GM06990 (cell line): ENCODE data around the gene SHANK1.

Source experiments
- DNase-seq: peaks from one replicate; pipeline ENCODE4 v3.0.0-alpha.2; 2011; ENCODE audit not compliant: insufficient read length; ENCODE audit errors: extremely low read depth
- H3K27me3 ChIP-seq: replicated peaks from 2 replicates; pipeline ENCODE4 v1.6.0; 2011; ENCODE audit warnings: low read length; ENCODE audit not compliant: control insufficient read depth, insufficient read depth
- H3K36me3 ChIP-seq: 2 replicates; pipeline ENCODE4 v1.5.1; 2011; ENCODE audit warnings: low read length; ENCODE audit not compliant: control insufficient read depth, insufficient read depth
- H3K4me3 ChIP-seq: replicated peaks from 2 replicates; pipeline ENCODE4 v1.5.1; 2011; ENCODE audit warnings: low read depth, mild to moderate bottlenecking, control low read depth, low read length
- TF ChIP-seq, protein P1 (sequence below): IDR thresholded peaks from 2 replicates; pipeline ENCODE4 v1.5.1; 2011; ENCODE audit warnings: low read length, control low read depth, mild to moderate bottlenecking, inconsistent platforms; ENCODE audit not compliant: insufficient read depth, poor library complexity, severe bottlenecking

The SHANK1 gene

DNA sequence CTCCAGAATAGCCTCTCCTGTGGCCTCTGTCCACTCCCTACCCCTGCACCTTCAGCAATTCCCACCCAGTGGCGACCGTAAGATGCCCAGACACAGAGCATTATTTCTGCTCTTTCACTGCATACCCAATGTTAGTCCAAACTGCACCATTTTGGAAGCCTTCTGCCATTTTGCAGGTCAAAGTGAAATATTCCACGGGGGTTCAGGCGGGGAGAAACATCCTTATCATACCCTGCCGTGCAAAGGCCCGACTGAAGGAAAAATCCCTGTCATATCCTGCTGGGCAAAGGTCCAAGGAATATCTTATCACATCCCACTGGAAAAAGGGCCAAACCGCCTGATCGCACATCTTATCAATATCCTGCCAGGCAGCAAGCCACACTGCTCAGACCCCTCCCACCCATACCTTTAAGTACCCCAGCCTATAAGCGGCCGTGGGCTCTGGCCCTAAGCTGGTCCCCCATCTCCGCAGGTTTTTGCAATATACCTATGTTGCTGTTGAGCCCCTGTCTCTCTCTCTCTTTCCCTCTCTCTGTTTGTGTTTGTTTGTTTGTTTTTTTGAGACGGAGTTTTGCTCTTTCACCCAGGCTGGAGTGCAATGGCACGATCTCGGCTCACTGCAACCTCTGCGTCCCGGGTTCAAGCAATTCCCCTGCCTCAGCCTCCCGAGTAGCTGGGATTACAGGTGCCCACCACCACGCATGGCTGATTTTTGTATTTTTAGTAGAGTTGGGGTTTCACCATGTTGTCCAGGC lies 21.8 kb upstream of the SHANK1 start:
- DNase-seq = no peak
- no peaks in the 10 kb centered on the region; the same call in 1 of the 2 replicates for H3K27me3 ChIP-seq
- TF ChIP-seq, protein P1, sequence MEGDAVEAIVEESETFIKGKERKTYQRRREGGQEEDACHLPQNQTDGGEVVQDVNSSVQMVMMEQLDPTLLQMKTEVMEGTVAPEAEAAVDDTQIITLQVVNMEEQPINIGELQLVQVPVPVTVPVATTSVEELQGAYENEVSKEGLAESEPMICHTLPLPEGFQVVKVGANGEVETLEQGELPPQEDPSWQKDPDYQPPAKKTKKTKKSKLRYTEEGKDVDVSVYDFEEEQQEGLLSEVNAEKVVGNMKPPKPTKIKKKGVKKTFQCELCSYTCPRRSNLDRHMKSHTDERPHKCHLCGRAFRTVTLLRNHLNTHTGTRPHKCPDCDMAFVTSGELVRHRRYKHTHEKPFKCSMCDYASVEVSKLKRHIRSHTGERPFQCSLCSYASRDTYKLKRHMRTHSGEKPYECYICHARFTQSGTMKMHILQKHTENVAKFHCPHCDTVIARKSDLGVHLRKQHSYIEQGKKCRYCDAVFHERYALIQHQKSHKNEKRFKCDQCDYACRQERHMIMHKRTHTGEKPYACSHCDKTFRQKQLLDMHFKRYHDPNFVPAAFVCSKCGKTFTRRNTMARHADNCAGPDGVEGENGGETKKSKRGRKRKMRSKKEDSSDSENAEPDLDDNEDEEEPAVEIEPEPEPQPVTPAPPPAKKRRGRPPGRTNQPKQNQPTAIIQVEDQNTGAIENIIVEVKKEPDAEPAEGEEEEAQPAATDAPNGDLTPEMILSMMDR = no peak
- H3K4me3 ChIP-seq = no peak overlapping the region
- H3K36me3 ChIP-seq = no peaks in the 10 kb centered on the region

DNA sequence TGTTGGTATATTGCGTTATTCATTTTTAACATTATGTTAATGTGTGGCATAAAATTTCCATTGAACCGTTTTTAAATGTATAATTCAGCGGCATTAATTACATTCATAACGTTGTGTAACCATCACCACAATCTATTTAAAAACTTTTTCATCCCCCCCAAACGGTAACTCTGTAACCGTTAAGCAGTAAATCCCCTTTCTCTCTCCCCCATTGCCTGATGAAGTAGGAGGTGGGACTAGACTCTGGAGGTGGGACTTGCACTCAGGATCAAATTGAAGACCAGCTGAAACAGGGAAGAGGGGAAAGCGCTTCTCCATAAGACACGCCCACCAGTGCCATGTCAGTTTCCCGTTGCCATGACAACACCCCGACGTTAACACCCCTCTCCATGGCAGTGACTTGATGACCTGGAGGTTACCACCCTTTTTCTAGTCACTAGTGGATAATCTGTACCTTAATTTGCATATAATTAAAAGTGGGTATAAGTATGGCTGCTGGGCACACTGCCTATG lies 20.4 kb upstream of the SHANK1 start:
- no peaks in the 10 kb centered on the region for H3K36me3 ChIP-seq
- DNase-seq = no peak
- no peaks in the 10 kb centered on the region; the same call in 1 of the 2 replicates for H3K27me3 ChIP-seq
- TF ChIP-seq, protein P1 = no peak
- H3K4me3 ChIP-seq = no peak overlapping the region

DNA sequence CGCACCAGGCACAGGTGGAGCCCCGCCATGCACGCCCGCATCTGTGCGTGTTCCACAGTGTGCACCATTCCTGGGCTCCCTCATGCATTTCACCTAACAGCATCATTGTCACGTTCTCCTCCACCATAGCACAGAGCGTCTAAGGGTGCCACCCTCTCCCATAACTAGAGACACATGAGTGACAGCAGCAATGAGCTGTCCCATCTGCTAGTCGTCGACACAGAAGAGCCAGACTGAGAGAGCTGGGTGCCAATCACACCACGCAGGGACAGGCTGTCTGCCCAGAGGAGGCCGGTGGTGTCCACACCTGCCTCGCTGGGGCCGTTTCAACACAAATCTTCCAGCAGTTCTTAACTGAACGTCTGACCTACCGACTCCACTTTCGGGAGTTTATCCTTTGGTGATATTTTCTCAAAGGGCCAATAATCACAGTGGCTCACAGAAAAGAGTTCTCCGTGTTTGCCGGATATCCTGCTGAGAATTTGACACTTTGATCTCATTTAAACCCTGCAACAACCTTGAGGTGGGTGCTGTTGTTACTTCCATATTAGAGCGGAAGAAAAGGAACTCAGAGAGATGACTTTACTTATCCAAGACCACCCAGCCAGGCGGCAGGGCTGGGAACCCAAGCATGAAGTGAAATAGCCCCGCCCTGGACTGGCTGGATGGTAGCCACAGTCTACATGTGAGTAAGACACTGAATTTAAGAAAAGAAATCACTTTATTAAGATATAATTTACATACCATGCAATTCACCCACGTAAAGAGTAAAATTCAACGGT lies 19.7 kb upstream of the SHANK1 start:
- TF ChIP-seq, protein P1 = no peak
- Histone ChIP-seq H3K4me3 (no peak overlapping the region), H3K27me3 (no peaks in the 10 kb centered on the region; the same call in 1 of the 2 replicates), H3K36me3 (no peaks in the 10 kb centered on the region)
- DNase-seq = no peak

DNA sequence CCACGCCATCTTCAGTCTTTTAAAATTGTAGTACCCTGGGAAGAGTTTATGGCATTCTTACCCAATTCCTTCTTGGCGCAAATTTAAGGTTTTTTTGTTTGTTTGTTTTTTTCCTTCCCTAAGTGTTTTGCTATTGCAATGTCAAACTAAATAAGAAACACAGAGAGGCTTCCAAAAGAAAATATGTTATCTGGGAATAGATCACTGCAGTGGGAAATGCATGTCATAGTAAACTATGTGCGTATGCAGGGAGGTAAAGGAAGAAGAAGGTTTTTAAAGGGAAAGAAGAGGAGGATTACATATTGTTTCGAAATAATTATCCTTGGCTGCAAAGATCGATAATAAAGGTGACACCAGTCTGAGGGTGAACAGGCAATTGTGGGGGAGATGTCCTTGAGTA lies 16.7 kb upstream of the SHANK1 start:
- H3K4me3 ChIP-seq = no peak overlapping the region
- no peaks in the 10 kb centered on the region; the same call in none of the 2 replicates for H3K27me3 ChIP-seq
- TF ChIP-seq, protein P1 = no peak
- H3K36me3 ChIP-seq = no peaks in the 10 kb centered on the region
- DNase-seq = no peak

DNA sequence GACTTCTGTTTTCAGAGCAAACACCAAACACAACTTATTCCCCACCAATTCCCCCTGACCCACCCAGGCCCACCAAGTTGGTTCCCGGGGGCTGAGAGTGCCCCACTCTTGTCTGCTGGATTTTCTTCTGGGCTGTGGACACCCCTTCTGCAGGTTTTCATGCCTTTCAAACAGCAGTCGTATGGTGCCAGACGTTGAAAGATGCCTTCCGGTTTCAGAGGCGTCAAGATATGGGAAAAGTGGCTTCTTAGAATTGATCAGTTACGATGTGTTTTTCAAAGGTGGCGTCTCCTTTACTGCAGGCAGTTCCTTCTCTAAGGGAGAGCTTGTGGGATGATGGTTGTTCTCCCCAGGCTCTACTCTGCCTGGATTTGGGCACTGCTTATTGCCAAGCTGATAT lies 16.3 kb upstream of the SHANK1 start:
- TF ChIP-seq, protein P1 = no peak
- H3K4me3 ChIP-seq = no peak overlapping the region
- no peaks in the 10 kb centered on the region; the same call in none of the 2 replicates for H3K27me3 ChIP-seq
- H3K36me3 ChIP-seq = no peaks in the 10 kb centered on the region
- no peak for DNase-seq
